HCT116 (cell line): ENCODE data around the gene TMEM164. TPM values are rescaled to one million over a fixed set of nuclear protein-coding genes. Genes with fewer than 3 reads are reported as not detected.

Experiments used
- ATAC-seq: fragments of 200-7000 bp; cut with Tn5 transposase; 2 replicates; pipeline ENCODE4 v1.9.1; 2020; ENCODE audit warnings: mild to moderate bottlenecking, moderate library complexity
- BruUV-seq: library from RNA; stranded (reverse); fragments of 400-500 nt; replicated peaks from 2 replicates; lab custom pipeline; 2021; lab: Mats Ljungman, UMichigan
- CTCF ChIA-PET: fragments of 300-600 bp; sonication (Branson Sonifier 250); formaldehyde crosslinking; loops from one replicate; lab custom pipeline; 2021; ENCODE audit warnings: antibody characterized with exemption; lab: Charles Lee
- POLR2A ChIA-PET: fragments of 300-600, 350-600 bp; sonication (Branson Sonifier 250); formaldehyde crosslinking; loops from one replicate; lab custom pipeline; 2021; ENCODE audit warnings: antibody characterized with exemption; lab: Charles Lee
- RAD21 ChIA-PET, 2 experiments: fragments of 300-600 bp; sonication (Branson Sonifier 250); formaldehyde crosslinking; loops; one replicate each; lab custom pipeline; 2023; ENCODE audit warnings: low total read pairs in 2 of 2; ENCODE audit not compliant: uncharacterized antibody in 2 of 2, unreplicated experiment in 2 of 2, low non-redundant PET in 1 of 2; lab: Charles Lee
- DNase-seq: peaks from one replicate; pipeline ENCODE4 v3.0.0-alpha.2; 2010; ENCODE audit warnings: low read depth, low spot score
- H2AFZ ChIP-seq: fragments of 200-600 bp; shearing (Covaris generic), sonication (generic); 2 replicates; pipeline ENCODE4 v1.6.1; 2017; ENCODE audit warnings: low read depth, mixed run types, mixed read lengths, antibody characterized with exemption, low read length; ENCODE audit not compliant: poor library complexity, severe bottlenecking
- H3K27ac ChIP-seq: 2 replicates; pipeline ENCODE4 v1.5.1; 2012; ENCODE audit warnings: low read depth, low read length
- H3K27me3 ChIP-seq: fragments of 200-600 bp; sonication (generic); 2 replicates; pipeline ENCODE4 v1.6.1; 2016; ENCODE audit warnings: mixed run types, low read length, mixed read lengths; ENCODE audit not compliant: insufficient read depth
- H3K36me3 ChIP-seq, 2 experiments: fragments of 200-500 bp in 1 of 2; fragments of 200-600 bp in 1 of 2; sonication (Bioruptor generic) in 1 of 2; sonication (generic) in 1 of 2; 2 replicates each; pipeline versions ENCODE4 v1.5.1 to v1.6.1; 2014 to 2016; ENCODE audit warnings: low read length in 2 of 2, inconsistent platforms in 1 of 2, mixed read lengths in 1 of 2, mixed run types in 1 of 2; ENCODE audit not compliant: insufficient read depth in 2 of 2, control insufficient read depth in 1 of 2
- H3K4me1 ChIP-seq, 2 experiments: fragments of 200-600 bp in 1 of 2; sonication (generic) in 1 of 2; 2 replicates each; pipeline versions ENCODE4 v1.5.1 to v1.6.1; 2012 to 2017; ENCODE audit warnings: low read length in 2 of 2, inconsistent platforms in 1 of 2, mild to moderate bottlenecking in 1 of 2, mixed read lengths in 1 of 2, mixed run types in 1 of 2, moderate library complexity in 1 of 2; ENCODE audit not compliant: insufficient read depth in 2 of 2, control insufficient read depth in 1 of 2
- H3K4me2 ChIP-seq: fragments of 200-600 bp; sonication (generic); 2 replicates; pipeline ENCODE4 v1.6.1; 2017; ENCODE audit warnings: mixed run types, low read length, mixed read lengths
- H3K4me3 ChIP-seq, 2 experiments: fragments of 200-600 bp in 1 of 2; sonication (generic) in 1 of 2; replicated peaks in 1 of 2; 2 replicates each; pipeline ENCODE4 v1.5.1; 2011 to 2016; ENCODE audit warnings: low read length in 2 of 2, control low read depth in 1 of 2, low read depth in 1 of 2, mild to moderate bottlenecking in 1 of 2, mixed read lengths in 1 of 2, mixed run types in 1 of 2
- H3K79me2 ChIP-seq: fragments of 200-600 bp; sonication (generic); 2 replicates; pipeline ENCODE4 v1.6.1; 2017; ENCODE audit warnings: mild to moderate bottlenecking, mixed run types, low read length, moderate library complexity, mixed read lengths; ENCODE audit not compliant: insufficient read depth
- H3K9ac ChIP-seq: fragments of 200-600 bp; sonication (generic); 2 replicates; pipeline ENCODE4 v1.6.1; 2016; ENCODE audit warnings: low read length, mixed read lengths
- H3K9me2 ChIP-seq: fragments of 200-600 bp; sonication (generic), shearing (Covaris generic); 2 replicates; pipeline ENCODE4 v1.6.1; 2017; ENCODE audit warnings: mixed run types, mild to moderate bottlenecking, moderate library complexity; ENCODE audit not compliant: insufficient read depth
- H3K9me3 ChIP-seq, 2 experiments: fragments of 200-500 bp in 1 of 2; fragments of 200-600 bp in 1 of 2; sonication (Bioruptor generic) in 1 of 2; sonication (generic) in 1 of 2; 2 replicates each; pipeline ENCODE4 v1.6.1; 2014 to 2017; ENCODE audit warnings: low read length in 2 of 2, mixed read lengths in 2 of 2, inconsistent platforms in 1 of 2, low read depth in 1 of 2, mild to moderate bottlenecking in 1 of 2, mixed run types in 1 of 2, moderate library complexity in 1 of 2; ENCODE audit not compliant: control insufficient read depth in 1 of 2, insufficient read depth in 1 of 2
- H4K20me1 ChIP-seq: fragments of 200-600 bp; sonication (generic), shearing (Covaris generic); 2 replicates; pipeline ENCODE4 v1.6.1; 2017; ENCODE audit warnings: mixed run types, mild to moderate bottlenecking, moderate library complexity; ENCODE audit not compliant: insufficient read depth
- CBX3 ChIP-seq: IDR thresholded peaks from 2 replicates; pipeline ENCODE4 v1.6.1; 2012; ENCODE audit warnings: low read depth
- FOSL1 ChIP-seq: IDR thresholded peaks from 2 replicates; pipeline ENCODE4 v1.6.1; 2012; ENCODE audit warnings: low read depth
- JUND ChIP-seq: IDR thresholded peaks from 2 replicates; pipeline ENCODE4 v1.6.1; 2012
- POLR2A ChIP-seq: IDR thresholded peaks from 2 replicates; pipeline ENCODE4 v1.7.0; 2011; ENCODE audit warnings: borderline replicate concordance; ENCODE audit not compliant: insufficient read depth, insufficient read length; ENCODE audit errors: extremely low read depth
- RAD21 ChIP-seq: IDR thresholded peaks from 2 replicates; pipeline ENCODE4 v1.6.1; 2012; ENCODE audit warnings: low read depth, mild to moderate bottlenecking
- SIN3A ChIP-seq: IDR thresholded peaks from 2 replicates; pipeline ENCODE4 v1.6.1; 2012; ENCODE audit warnings: low read depth
- SP1 ChIP-seq: IDR thresholded peaks from 2 replicates; pipeline ENCODE4 v1.6.1; 2012; ENCODE audit warnings: low read depth
- TCF7L2 ChIP-seq: IDR thresholded peaks from 2 replicates; pipeline ENCODE4 v1.7.0; 2011; ENCODE audit warnings: borderline replicate concordance, inconsistent platforms; ENCODE audit not compliant: insufficient read depth, insufficient read length; ENCODE audit errors: extremely low read depth
- YY1 ChIP-seq: IDR thresholded peaks from 2 replicates; pipeline ENCODE4 v1.6.1; 2011; ENCODE audit warnings: low read length, low read depth, moderate library complexity, mild to moderate bottlenecking; ENCODE audit not compliant: insufficient replicate concordance; ENCODE audit errors: extremely low read depth
- ZFX ChIP-seq: fragments of 450-650 bp; IDR thresholded peaks from 2 replicates; pipeline ENCODE4 v1.6.1; 2017
- ZNF274 ChIP-seq: fragments of 200-500 bp; sonication (Bioruptor generic); IDR thresholded peaks from 2 replicates; pipeline ENCODE4 v1.6.1; 2014; ENCODE audit warnings: mild to moderate bottlenecking, low read depth, low read length, inconsistent platforms
- intact Hi-C: fragments of 100-400 bp; cut with micrococcal nuclease; formaldehyde crosslinking; loops from 2 replicates; pipeline ENCODE4 v1.10.0; 2022
- total RNA-seq: library from RNA; stranded (reverse); gene quantifications from one replicate; pipeline ENCODE4 v1.2.1, GENCODE V29; 2021; ENCODE audit not compliant: unreplicated experiment
- TF ChIP-seq, protein P1 (sequence below), 3 experiments: fragments of 200-600 bp in 1 of 3; sonication (generic) in 1 of 3; IDR thresholded peaks in 2 of 3; conservative IDR thresholded peaks in 1 of 3; 2 replicates each; pipeline ENCODE4 v1.5.1; 2012 to 2017; ENCODE audit warnings: low read depth in 2 of 3, low read length in 2 of 3, antibody characterized with exemption in 1 of 3, borderline replicate concordance in 1 of 3, control low read depth in 1 of 3, mild to moderate bottlenecking in 1 of 3, mixed read lengths in 1 of 3, mixed run types in 1 of 3, moderate library complexity in 1 of 3; ENCODE audit not compliant: insufficient read depth in 1 of 3
- TF ChIP-seq, protein P2 (sequence below): IDR thresholded peaks from 2 replicates; pipeline ENCODE4 v1.6.1; 2012
- TF ChIP-seq, protein P3 (sequence below): IDR thresholded peaks from 2 replicates; pipeline ENCODE4 v1.6.1; 2012; ENCODE audit warnings: low read depth
- TF ChIP-seq, protein P4 (sequence below): IDR thresholded peaks from 2 replicates; pipeline ENCODE4 v1.6.1; 2011; ENCODE audit warnings: mild to moderate bottlenecking, low read length, moderate library complexity; ENCODE audit not compliant: insufficient replicate concordance; ENCODE audit errors: extremely low read depth

Gene TMEM164
- total RNA-seq, 1 experiment from 2014 or later, result 18.7 TPM

DNA sequence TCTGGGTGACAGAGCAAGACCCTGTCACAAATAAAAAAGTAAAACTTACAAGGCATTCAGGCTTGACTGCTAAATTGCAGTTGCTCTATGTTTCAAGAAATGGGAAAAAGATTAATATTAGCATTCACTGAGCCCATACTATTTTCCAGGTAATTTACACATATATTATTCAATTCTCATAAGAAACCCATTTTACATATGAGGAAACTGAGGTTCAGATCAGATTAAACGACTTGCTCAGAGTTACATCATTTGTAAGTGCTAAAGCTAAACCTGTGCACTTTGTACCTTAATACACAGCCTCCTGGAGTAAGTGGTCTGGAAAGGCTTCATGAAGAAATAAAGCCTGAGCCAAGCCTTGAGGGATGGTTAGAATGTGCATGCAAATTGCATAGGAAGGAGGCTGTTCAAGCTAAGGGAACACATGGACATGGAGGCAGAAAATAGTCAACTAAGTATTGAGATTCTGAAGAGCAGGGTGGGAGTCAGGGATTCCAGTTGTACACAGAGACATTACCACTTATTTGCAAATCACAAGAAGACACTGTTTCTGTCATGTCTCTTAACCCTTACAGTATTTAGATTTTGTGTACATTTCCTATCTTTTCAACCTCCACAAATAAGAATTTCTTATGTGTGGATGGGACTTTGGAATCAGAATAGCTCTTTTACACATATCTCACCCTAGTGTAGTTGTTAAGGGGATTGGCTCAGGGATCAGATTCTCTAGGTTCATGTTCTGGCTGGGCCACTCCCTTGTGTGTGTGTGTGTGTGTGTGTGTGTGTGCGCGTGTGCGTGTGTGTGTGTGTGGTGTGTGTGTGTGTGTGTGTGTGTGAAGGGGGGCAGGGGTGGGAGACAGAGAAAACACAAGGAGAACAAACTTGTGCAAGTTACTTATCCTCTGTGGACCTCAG, 113.4 kb downstream of the TMEM164 start:
- H3K9me3 ChIP-seq, result no peaks in the 10 kb centered on the region
- TF ChIP-seq CBX3 (no peak), SIN3A (no peak), POLR2A (no peak), RAD21 (no peak), JUND (no peak), YY1 (no peak), SP1 (no peak), ZFX (no peak), TCF7L2 (no peak), FOSL1 (no peak), ZNF274 (no peak)
- TF ChIP-seq, protein P1, sequence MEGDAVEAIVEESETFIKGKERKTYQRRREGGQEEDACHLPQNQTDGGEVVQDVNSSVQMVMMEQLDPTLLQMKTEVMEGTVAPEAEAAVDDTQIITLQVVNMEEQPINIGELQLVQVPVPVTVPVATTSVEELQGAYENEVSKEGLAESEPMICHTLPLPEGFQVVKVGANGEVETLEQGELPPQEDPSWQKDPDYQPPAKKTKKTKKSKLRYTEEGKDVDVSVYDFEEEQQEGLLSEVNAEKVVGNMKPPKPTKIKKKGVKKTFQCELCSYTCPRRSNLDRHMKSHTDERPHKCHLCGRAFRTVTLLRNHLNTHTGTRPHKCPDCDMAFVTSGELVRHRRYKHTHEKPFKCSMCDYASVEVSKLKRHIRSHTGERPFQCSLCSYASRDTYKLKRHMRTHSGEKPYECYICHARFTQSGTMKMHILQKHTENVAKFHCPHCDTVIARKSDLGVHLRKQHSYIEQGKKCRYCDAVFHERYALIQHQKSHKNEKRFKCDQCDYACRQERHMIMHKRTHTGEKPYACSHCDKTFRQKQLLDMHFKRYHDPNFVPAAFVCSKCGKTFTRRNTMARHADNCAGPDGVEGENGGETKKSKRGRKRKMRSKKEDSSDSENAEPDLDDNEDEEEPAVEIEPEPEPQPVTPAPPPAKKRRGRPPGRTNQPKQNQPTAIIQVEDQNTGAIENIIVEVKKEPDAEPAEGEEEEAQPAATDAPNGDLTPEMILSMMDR (IDR thresholded peaks at IDR 0.05 in 2 of 3, conservative IDR thresholded peaks at IDR 0.05 in 1 of 3; ENCODE audit: borderline replicate concordance in 1 of 3, insufficient read depth in 1 of 3, low read depth in 2 of 3, low read length in 2 of 3), result no peak
- TF ChIP-seq, protein P2, sequence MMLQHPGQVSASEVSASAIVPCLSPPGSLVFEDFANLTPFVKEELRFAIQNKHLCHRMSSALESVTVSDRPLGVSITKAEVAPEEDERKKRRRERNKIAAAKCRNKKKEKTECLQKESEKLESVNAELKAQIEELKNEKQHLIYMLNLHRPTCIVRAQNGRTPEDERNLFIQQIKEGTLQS, result no peak
- TF ChIP-seq, protein P3, sequence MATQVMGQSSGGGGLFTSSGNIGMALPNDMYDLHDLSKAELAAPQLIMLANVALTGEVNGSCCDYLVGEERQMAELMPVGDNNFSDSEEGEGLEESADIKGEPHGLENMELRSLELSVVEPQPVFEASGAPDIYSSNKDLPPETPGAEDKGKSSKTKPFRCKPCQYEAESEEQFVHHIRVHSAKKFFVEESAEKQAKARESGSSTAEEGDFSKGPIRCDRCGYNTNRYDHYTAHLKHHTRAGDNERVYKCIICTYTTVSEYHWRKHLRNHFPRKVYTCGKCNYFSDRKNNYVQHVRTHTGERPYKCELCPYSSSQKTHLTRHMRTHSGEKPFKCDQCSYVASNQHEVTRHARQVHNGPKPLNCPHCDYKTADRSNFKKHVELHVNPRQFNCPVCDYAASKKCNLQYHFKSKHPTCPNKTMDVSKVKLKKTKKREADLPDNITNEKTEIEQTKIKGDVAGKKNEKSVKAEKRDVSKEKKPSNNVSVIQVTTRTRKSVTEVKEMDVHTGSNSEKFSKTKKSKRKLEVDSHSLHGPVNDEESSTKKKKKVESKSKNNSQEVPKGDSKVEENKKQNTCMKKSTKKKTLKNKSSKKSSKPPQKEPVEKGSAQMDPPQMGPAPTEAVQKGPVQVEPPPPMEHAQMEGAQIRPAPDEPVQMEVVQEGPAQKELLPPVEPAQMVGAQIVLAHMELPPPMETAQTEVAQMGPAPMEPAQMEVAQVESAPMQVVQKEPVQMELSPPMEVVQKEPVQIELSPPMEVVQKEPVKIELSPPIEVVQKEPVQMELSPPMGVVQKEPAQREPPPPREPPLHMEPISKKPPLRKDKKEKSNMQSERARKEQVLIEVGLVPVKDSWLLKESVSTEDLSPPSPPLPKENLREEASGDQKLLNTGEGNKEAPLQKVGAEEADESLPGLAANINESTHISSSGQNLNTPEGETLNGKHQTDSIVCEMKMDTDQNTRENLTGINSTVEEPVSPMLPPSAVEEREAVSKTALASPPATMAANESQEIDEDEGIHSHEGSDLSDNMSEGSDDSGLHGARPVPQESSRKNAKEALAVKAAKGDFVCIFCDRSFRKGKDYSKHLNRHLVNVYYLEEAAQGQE, result no peak
- TF ChIP-seq, protein P4, sequence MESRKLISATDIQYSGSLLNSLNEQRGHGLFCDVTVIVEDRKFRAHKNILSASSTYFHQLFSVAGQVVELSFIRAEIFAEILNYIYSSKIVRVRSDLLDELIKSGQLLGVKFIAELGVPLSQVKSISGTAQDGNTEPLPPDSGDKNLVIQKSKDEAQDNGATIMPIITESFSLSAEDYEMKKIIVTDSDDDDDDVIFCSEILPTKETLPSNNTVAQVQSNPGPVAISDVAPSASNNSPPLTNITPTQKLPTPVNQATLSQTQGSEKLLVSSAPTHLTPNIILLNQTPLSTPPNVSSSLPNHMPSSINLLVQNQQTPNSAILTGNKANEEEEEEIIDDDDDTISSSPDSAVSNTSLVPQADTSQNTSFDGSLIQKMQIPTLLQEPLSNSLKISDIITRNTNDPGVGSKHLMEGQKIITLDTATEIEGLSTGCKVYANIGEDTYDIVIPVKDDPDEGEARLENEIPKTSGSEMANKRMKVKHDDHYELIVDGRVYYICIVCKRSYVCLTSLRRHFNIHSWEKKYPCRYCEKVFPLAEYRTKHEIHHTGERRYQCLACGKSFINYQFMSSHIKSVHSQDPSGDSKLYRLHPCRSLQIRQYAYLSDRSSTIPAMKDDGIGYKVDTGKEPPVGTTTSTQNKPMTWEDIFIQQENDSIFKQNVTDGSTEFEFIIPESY, result no peak
- ATAC-seq (no peak), DNase-seq (no peak)
- H3K9me2 ChIP-seq, result no peaks in the 10 kb centered on the region
- H3K27ac ChIP-seq, result no peak overlapping the region
- no peak overlapping the region for H3K4me3 ChIP-seq
- no TSS peak for BruUV-seq
- intact Hi-C loops, result no loop called here
- no peak overlapping the region for H3K4me2 ChIP-seq
- H3K79me2 ChIP-seq, result no peaks in the 10 kb centered on the region
- no peaks in the 10 kb centered on the region for H4K20me1 ChIP-seq
- ChIA-PET CTCF (no interaction called here), RAD21 (no interaction called here), POLR2A (no interaction called here)
- no peaks in the 10 kb centered on the region for H3K4me1 ChIP-seq
- H2AFZ ChIP-seq, result no peak overlapping the region
- H3K27me3 ChIP-seq, result no peaks in the 10 kb centered on the region
- no peak overlapping the region for H3K9ac ChIP-seq
- no peaks in the 10 kb centered on the region for H3K36me3 ChIP-seq
